ENCODE results near the gene ADPGK.
"Not testable (repeated sequence)": the region's sequence is repeated elsewhere in the genome, so short reads cannot be mapped to it uniquely, and the experiment has no call there.

ADPGK gene

DNA sequence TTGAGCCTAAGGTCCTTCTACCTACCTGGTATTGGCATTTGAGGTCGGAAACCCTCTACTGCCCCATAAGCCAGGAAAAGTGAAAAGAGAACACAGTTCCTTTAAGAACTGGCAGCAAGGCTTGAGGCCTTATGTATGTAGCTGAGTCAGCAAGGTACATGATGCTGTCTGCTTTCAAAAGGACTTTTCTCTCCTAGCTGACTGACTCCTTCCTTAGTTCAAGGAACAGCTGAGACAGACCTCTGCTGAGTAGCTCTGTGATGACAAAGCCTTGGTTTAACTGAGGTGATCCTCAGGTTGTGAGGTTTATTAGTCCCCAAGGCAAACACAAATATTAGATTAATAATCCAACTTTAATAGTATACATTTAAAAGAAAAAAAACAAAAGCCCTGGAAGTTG is 45.8 kb downstream of the ADPGK start:
- DNase-seq = no peak

DNA sequence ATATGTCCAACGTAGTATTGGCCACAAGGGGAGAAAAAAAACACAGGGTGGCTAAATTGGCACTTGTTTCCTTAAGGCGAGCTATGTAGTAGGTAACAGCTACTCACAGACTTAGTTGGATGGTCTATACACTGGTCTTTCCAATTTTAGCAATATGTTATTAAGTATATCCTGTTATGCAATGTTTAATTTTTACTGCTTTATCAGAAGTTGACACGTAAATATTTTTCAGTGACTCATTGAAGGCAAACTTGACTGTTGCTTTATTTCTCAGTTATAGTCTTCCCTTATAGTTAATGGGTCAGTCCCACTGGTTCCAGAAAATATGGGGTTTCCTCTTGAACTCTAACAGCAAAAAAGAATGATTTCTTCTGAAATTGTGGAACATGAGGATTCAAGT is 46.5 kb downstream of the ADPGK start:
- DNase-seq = no peak

DNA sequence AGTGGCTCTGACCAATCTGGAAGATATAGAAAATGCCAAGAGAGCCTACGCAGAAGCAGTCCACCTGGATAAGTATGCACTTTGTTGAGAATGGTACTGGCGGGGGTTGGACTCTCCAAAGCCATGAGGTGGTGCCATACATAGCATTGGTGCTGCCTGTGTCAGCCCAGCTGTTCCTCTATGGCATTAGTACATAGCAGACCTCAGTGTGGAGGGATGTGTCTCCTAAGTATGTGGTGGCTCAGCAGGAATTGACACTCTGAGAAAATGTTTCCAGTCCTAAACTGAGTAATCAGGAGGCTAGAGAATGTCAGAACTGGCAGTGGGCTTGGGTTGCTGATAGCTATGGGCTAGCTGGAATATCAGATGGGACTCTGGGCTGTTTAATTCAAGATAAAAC is 48.4 kb downstream of the ADPGK start:
- DNase-seq = no peak

DNA sequence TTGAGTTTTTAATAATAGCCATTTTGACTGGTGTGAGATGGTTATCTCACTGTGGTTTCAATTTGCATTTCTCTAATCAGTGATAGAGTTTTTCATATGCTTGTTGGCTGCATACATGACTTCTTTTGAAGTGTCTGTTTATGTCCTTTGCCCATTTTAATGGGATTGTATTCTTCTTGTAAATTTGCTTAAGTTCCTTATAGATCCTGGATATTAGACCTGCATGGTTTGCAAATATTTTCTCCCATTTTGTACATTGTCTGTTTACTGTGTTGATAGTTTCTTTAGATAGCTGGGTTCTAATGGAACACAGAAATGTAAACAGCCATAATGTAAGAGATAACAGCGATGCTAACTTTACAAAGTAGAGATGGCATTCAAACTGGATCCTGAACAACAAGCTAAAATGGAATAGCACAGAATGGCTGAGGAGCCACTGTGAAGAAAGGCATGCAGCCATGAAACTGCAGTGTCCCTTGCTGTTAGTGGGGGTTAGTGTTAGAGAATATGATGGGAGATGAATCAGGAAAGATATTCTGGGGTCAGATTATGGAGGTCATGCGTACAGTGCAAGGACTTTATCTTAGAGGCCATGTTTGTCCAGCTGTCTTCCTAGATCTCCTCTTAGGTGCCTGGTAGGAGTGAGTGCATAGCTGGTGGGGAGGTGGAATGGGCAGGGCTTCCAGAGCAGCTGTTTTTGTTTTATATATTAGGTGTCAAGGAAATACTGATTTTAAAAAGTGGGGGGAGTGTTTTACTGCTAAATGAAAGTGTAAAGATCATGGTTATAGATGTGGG is 49.4 kb downstream of the ADPGK start:
- DNase-seq = no peak

DNA sequence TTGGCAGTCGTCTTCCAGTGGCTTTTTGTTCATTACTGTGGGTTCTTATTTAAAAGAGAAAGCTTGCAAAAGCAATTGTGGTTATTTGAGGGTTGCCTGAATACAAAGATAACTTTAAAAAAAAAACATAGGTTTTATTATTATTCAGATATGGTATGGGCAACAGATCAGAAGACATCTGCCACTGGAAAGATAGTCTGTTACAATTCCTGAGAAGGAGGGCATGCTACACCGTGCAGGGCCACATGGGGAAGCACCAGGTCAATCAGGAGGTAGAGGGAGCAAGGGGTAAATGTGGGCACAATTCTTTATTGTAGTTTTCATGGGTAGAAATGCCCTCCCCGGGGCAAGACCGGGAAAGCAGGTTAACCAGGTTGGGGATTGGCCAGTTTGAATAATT is 51.0 kb downstream of the ADPGK start:
- DNase-seq = no peak

DNA sequence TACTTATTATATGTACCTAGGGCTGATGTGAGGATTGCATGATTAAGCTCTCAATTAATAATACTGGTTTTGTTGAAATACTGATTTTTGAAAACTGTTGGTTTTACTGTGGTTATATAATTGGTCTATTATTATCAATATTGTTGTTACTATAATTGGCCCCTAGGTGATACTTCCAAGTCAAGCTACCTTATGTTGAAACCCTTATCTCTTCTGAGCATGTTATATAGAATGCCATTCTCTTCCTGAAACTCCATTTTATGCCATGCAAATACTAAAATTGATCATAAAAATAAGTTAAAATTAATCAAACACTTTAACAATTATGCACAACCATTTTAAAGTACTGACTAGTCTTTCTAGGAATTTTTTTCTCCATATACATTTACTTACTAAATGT is 51.5 kb downstream of the ADPGK start:
- DNase-seq = no peak

DNA sequence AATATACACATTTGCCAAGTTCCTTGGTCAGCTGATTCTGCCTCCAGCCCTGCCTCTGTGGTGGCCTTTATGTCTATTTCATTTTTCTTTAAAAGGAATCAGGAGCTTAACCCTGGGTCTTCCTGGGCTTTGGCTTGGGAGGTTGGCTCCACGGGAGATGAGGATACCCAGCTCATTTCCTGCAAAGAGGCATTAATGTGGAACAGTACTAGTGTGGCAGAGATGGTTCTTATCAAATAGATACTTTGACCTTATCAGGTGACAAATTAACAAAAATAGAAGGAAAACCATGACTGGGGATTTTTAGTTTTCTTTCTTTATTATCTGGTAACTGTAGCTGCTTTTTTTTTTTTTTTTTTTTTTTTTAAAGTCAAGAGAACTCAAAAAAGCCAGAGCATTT is 54.7 kb downstream of the ADPGK start:
- DNase-seq = no peak

DNA sequence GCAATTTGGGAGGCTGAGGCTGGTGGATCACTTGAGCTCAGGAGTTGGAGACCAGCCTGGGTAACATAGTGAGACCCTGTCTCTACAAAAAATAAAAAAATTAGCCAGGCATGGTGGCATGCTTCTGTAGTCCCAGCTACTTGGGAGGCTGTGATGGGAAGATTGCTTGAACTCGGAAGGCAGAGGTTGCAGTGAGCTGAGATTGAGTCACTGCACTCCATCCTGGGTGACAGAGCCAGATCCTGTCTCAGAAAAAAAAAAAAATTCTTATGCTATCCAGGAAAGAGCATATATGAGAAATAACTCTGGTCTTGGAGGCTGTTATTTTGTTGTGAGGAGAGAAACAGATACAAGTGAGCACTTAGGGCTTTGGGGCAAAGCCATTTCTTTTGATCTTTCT is 55.3 kb downstream of the ADPGK start:
- not testable (repeated sequence) for DNase-seq

DNA sequence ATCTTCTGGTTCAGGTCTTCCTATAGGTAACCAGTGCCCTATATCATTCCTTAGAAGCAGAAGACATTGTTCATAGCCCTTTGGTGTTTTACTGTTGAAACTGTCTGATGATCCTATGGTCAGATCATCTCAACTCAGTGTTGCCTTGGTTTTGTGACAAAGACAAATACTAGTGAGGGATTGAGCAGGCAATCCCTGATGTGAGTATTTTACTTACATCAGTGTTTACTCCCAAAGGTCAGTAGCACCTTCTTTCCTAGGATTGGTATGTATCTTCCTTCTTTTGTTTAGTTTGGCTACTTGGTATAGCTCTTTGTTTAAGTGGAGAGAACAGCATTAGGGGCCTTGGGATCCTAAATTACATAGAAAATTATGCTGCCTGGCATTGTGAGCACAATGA is 56.4 kb downstream of the ADPGK start:
- DNase-seq = no peak

DNA sequence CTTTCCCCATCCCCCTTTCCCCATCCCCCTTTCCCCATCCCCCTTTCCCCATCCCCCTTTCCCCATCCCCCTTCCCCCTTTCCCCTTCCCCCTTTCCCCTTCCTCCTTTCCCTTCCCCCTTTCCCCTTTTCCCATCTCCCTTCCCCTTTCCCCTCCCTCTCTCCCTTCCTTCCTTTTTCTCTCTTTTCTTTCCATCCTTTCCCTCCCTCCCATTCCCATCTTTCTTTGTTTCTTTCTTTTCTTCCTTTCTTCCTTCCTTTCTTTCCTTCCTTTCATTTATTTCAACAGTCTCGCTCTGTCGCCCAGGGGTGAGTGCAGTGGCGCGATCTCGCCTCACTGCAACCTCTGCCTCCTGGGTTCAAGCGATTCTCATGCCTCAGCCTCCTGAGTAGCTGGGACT is 57.7 kb downstream of the ADPGK start:
- DNase-seq = not testable (repeated sequence)

DNA sequence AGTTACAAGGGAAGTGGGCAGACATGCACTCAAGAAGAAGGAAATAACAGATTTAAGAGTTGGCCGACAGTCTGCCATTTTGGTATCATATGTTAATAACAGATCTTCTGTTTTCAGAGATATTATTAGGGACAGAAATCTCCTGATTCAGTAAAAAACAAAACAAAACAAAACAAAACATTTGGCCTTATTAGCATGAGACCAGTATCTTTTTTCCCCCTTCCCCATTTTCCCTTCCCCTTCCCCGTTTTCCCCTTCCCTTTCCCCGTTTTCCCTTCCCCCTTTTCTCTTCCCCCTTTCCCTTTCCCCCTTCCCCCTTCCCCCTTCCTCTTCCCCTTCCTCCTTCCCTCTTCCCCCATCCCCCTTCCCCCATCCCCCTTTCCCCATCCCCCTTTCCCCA is 58.1 kb downstream of the ADPGK start:
- no peak for DNase-seq

DNA sequence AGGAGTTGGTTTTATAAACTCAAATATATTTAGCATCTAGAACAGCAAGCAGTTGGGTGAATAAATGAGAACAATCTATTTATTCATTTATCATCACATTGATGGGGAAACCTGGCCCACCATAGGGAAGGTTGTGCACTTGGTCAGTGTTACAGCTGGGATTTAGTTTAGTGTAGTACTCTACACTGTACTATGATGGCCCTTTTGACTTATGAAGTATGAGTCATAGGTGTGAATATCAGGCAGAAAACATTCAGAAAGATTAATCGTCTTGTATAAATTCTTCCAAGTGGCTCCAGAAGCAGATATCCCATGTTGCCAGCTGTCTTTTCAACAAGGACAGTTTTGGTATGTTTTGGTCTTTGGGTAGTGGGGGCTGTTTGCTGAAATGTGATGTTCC is 59.5 kb downstream of the ADPGK start:
- DNase-seq = no peak

DNA sequence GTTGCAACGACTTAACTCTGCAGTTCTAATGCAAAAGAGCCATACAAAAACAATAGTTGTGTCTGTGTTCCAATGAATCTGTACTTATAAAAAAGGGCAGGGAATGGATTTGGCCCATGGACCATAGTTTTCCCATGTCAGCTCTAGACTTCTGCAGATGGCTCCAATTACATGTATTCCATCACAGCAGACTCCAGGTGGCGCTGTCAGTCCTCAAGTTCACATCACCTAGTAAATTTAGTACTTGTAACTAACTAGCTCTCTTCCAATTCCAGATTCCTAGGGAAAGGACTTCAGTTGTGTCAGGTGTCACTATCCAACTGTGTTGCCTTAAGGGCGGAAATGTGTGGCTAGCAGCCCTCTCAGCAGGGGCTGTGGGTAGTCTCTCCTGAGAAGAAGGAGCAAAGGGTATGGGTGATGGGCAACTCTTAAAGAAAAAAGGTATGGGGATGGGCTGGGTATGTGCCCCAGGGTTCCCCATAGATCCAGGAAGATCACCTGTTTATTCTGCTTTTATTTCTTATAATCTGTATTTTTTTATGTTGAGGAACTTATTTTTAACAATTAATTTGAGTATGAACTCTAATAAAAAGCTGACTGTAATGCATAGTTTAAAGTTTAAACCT is 61.4 kb downstream of the ADPGK start:
- no peak for DNase-seq

DNA sequence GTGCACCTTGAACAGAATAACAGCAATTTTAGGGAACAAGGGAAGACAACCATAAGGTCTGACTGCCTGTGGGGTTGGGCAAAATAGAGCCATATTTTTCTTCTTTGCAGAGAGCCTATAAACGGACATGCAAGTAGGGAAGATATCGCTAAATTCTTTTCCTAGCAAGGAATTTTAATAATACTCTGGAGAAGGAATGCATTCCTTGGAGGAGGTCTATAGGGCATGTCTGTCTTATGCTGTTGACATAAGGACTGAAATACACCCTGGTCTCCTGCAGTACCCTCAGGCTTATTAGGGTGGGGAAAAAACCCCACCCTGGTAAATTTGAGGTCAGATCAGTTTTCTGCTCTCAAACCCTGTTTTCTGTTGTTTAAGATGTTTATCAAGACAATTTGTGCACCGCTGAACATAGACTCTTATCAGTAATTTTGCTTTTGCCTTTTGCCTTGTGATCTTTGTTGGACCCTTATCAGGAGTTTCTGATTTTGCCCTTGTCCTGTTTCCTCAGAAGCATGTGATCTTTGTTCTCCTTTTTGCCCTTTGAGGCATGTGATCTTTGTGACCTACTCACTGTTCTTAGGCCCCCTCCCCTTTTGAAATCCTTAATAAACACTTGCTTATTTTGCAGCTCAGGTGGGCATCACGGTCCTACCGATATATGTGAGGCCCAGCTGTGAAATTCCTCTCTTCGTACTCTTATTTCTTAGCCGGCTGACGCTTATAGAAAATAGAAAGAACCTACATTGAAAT is 74.8 kb downstream of the ADPGK start:
- not testable (repeated sequence) for DNase-seq

DNA sequence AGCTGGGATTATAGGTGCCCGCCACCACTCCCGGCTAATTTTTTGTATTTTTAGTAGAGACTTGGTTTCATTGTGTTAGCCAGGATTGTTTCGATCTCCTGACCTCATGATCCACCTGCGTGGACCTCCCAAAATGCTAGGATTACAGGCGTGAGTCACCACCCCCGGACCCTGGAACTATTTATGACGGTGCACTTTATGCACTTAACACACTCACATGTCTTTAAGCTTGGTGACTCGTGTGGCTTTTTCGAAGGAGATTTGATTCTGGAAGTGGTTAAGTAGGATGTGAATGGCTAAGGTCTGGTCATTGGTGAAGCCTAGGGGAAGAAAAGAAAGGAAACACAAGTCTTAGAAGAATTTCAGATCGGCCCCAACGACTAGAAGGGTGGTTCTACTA is 77.3 kb downstream of the ADPGK start:
- DNase-seq = no peak

Data from NCI-H524 treated with DMSO at 0.1 percent for 48 hours (cell line).